HK-2 (cell line): ENCODE results near the gene ZFYVE26.
"Not testable (repeated sequence)": the region's sequence is repeated elsewhere in the genome, so short reads cannot be mapped to it uniquely, and the experiment has no call there.

Experiments
- DNase-seq: peaks from one replicate; pipeline ENCODE4 v3.0.0-alpha.2; 2018; ENCODE audit not compliant: unreplicated experiment

Gene ZFYVE26

GRCh38 chr14:67756496-67756895 lies 59.9 kb downstream of the ZFYVE26 start:
- DNase-seq: no peak

DNA sequence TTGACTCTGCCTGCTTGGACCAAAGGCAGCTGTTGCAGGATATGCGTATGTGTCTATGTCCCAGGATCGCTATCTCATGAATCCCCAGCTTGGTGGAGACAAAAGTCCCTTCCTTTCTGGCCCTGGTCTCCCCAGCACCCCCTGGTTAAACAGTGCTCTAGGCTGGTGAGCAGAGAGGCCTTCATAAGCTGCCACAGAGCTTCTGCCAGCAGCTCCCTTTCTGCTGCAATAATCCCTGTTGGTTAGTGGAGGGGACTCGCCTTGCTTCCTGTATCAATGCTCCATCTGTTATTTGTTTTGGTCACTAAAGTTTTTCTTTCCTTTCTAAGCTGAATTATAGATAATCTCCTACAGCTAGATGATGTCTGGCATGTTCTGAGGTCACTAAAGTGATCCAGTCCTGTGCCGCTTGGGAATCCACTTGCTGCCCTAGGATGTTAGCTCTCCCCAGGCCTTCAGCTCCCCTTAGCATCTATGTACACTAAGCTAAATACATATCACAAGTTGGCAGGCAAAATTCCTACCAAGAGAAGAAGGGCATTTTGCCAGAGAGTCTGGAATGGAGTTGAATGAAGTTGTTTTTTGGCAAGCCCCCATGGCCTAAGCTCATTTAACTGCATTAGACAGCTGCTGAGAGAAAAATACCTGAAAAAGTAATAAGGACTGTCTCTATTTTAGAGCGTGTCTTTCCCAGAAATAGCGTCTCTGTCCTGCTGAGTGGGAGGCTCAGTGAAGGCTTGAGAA lies 66.9 kb downstream of the ZFYVE26 start:
- DNase-seq: no peak

DNA sequence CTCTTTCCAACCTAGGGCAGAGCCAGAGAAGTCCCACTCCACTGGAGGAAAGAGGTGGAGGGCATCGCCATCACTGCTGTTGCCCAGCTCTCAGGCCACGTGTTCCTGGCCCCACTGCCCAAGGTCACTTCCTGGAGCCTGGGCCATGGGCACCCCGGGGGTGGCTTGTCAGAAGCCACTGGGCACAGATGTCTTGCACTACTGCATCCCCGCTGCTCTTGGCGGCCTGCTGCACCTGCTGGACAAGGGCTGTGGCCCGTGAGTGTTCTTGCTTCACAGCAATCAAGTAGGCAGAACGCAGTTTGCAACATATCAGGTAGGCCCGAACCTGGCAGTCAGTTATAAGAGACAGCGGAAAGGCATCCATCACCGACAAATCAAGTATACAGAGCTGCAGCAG lies 68.1 kb downstream of the ZFYVE26 start:
- DNase-seq: no peak

- DNase-seq: no peak
Observed at GRCh38 chr14:67746927-67747326, 69.5 kb downstream of the ZFYVE26 start.

DNA sequence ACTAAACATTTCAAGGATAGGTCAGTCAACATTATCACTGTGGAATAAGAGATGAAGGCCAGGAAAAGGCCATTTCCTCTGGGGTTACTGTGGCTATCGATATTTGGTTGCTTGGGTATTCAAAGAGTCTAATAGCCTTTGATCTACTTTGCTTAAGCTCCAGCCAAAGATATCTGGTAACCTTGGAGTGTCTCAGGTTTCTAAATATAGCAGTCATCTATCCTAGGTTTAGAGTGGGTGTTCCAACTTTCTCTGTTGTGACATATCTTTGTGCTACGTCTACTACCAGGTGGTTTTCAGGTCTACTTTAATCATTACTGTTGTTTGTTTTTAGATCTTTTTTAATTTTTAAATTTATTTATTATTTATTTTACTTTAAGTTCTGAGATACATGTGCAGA lies 72.3 kb downstream of the ZFYVE26 start:
- DNase-seq: no peak

DNA sequence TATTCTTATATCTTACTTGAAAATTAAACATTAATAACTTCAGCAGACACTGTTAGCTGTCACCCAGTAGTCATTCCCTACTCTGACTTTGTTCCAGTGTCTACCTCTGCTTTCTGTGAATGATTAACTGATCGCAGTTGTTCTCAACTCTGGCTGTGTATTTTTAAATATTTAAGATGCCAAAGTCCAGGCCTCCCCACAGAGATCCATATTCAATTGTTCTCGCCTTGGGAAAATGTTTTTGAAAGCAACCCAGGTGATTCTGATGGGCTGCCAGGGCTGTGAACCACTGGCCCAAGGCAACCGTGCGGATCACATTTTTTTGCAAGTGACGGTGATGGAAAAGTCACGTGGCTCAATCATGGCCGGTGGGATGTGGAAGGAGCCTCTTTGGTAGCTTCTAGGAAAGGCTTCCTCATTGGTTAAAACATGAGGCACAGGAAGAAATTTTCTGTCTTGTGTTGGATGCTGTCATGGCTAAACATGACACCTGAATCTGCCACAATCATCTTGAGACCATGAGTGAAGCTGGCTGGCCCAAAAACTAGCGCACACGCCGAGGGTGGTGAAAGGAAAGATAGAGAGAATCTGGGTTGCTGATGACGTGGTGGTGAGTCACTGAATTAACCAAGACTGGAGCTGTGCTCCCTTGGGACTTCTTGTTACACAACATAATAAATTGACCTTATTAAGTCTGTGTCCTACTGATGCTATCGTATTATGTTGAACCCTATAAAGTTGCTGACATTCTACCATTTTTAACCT lies 77.5 kb downstream of the ZFYVE26 start:
- DNase-seq: peak; percentile 58

DNA sequence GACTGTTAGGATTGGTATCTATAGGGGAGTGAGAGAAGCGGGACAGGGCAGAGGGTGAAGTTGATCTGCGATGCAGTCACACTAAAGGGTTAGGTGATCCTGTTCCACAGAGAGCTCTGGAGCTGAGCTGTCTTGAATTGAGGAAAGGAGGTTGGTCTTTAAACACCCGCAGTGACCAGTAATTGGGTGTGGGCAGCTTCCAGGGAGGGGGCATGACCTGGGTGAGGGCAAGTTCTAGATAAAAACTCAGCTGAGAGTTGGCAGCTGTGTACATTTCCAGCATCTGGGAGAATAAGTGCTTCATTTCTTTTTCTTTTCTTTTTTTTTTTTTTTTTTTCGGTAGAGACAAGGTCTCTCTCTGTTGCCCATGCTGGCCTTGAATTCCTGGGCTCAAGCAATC lies 79.6 kb downstream of the ZFYVE26 start:
- no peak for DNase-seq

DNA sequence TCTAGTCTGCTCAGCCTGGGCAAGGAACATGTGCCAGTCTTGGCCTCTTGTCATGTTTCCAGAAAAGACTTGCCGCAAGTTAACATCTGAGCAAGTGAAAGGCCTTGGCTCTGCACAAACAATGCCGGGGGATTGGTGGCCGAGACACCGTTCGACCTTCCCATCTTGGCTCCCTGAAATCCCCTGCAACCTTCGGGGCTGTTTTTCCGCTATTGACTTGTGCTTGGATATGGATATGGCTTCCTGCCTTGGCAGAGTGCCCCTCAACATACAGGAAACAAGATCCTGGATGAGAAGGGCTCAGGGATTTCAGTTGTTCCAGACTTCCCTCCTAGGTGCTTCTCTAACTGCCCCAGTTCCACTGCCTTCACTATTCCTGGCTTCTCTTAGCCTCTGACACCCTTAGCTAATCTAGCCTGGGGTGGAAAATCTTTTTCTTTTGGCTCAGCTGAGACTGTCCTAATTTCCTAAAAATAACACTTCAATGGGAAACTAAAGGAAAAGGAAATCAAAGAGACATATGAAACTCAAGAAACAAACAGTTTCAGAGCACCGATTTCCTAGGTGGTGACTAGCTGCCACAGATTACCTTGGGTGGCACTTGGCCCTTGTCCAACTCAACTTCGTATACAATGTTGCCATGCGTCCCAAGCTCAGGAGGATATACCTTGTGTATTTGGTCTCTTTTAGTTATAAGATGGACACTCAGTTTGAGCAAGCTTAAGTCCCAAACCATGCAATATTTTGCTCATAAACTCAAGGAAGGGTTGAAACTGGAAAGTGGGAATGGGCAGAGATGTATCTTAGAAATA lies 80.8 kb downstream of the ZFYVE26 start:
- DNase-seq: no peak

- DNase-seq: no peak
Observed at GRCh38 chr14:67734675-67735074, 81.7 kb downstream of the ZFYVE26 start.

DNA sequence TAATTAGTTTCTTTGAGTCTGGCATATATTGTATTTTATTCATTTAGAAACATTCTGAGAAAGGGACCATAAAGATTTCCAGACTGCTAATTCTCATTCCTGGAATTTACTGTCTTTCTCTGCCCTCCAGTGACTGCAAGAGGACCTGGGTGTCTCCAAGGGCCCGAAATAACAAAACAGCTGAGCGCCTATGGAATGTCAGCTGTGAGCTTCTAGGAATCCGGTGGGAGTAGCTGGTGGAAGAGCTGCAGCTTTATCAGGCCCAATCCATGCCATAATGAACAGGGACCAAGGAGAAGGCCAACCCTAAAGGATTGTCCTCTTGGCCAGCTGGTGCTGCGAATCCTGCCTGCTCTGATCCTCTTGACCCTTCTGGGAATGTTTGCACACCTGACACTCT lies 82.8 kb downstream of the ZFYVE26 start:
- DNase-seq: no peak

DNA sequence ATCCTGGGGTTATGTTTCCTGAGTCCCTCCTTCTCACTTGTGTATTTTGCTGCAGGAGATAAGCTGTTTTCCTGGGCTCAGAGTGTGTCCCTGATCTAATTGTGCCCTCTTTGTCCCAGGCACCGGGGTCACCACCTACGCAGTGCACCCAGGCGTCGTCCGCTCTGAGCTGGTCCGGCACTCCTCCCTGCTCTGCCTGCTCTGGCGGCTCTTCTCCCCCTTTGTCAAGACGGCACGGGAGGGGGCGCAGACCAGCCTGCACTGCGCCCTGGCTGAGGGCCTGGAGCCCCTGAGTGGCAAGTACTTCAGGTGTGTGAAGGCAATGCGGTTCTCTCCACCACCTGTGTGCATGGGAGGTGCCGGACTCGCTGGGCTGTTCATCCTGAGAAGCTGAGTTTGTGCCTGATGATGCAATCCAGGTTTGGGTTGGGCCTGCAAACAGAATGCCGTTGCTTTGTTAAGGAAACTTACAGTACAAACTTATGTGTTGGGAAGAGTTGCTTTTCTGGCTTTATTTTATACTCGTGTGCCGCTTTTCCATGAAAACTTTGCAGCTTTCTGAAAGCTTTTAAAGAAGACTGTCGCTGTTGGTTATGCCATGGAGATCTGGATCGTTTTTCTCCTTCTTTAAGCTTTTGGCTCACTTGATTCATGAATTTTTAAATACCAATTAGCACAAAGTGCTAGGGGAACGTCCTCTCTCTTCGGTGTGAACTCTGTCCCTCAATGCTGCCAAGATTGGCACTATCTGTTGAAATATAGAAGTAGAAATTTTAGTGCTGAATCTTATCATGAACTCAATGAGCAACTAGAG lies 87.1 kb downstream of the ZFYVE26 start:
- no peak for DNase-seq

- DNase-seq: no peak
Observed at GRCh38 chr14:67728258-67728657, 88.1 kb downstream of the ZFYVE26 start.

GRCh38 chr14:67727361-67727760 lies 89.0 kb downstream of the ZFYVE26 start:
- no peak for DNase-seq

GRCh38 chr14:67725171-67725570 lies 91.2 kb downstream of the ZFYVE26 start:
- DNase-seq: no peak

- no peak for DNase-seq
Observed at GRCh38 chr14:67722293-67722692, 94.1 kb downstream of the ZFYVE26 start.

GRCh38 chr14:67721875-67722274 lies 94.5 kb downstream of the ZFYVE26 start:
- DNase-seq: no peak

DNA sequence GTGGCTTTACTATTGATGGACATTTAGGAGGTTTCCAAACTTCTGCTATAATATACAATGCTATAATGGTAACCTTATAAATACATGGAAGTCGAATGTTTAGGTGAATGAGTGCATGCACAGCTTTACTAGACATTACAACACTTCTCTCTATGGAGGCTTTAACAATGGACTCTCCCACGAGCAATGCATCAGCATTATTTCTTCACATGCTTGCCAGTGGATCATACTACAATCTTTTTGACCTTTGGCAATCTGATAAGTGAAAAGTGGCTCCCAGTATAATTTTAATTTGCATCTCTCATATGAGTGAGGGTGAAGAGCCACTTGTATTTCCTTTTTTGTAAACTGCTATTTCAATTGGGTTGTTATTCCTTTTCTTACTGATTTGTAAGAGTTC lies 96.5 kb downstream of the ZFYVE26 start:
- no peak for DNase-seq

DNA sequence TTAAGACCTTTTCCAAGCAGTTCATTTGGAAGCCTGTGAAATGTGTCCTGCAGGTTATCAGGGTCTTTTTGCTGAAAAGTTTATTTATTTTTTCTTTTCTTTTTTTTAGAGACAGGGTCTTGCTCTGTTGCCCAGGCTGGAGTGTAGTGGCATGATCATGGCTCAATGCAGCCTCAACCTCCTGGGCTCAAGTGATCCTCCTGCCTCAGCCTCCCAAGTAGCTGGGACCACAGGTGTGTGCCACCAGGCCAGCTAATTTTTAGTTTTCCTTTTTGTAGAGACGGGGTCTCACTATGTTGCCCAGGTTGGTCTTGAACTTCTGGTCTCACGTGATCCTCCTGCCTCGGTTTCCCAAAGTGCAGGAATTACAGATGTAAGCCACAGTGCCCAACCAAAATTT lies 97.0 kb downstream of the ZFYVE26 start:
- DNase-seq: not testable (repeated sequence)

DNA sequence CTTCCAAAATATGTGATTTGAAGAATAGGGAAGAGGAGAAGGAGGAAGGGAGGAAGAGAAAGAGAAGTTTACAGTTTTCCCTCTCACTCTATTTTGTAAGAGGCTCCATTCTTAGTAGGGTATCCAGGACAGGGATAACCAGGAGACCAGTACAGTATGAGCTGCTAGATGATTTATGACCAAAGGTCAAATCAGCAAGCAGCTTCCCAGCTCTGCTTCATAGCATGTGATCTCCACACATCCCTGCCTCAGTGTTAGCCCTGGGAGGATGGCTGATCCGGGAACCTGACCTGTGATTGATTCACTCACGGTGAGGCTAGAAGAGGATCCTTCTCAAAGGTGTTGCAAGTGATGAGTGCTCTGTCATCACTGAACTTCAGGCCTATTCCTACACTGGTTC lies 98.1 kb downstream of the ZFYVE26 start:
- no peak for DNase-seq

DNA sequence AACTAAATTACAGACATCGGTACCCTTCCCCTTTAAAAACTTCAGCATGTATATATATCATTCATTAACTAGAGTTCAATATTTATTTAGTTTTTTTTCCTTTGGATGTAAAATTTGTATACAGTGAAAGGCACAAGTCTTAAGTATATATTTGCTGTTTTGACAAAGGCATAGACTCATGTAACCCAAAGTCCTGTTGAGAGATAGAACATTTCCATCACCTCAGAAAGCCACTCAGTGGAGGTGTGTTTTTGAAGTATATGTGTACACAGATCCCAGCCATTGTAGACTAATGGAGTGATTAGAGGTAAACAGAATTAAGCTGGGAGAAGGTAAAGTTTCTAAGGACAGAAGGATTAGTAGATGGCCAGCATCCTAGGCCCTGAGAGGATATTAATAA lies 99.3 kb downstream of the ZFYVE26 start:
- DNase-seq: no peak

DNA sequence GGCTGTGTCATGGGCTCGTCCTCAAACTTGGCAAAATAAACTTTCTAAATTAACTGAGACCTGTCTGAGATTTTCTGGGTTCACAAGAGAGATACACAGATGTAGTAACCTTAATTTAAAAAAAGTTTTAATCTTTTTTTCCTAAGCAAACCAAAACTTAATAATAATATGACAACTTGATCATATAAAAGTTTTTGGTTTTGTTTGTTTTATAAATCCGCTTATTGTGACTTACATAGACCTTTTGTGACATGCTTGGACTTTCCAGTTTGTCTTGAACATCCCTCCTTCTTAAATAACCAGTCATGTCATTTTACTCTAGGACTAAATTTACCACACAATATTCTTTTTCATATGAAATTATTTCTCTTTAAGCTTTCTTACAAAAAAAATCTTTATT lies 106.2 kb downstream of the ZFYVE26 start:
- no peak for DNase-seq

GRCh38 chr14:67709796-67710195 lies 106.6 kb downstream of the ZFYVE26 start:
- DNase-seq: not testable (repeated sequence)
